Naive thymus-derived CD4-positive, alpha-beta T cell (primary cell): Measurements from ENCODE around the gene NCBP3. TPM values are rescaled to one million over a fixed set of nuclear protein-coding genes. Genes with fewer than 3 reads are reported as not detected.
"Not testable (repeated sequence)": the region's sequence is repeated elsewhere in the genome, so short reads cannot be mapped to it uniquely, and the experiment has no call there.

Experiments used
- ATAC-seq: fragments of 150-1000 bp; cut with Tn5 transposase; 2 replicates; pipeline ENCODE4 v1.10.0; 2021; ENCODE audit warnings: mild to moderate bottlenecking, moderate library complexity
- CTCF ChIA-PET: fragments of 350-600 bp; sonication (Branson Sonifier 250); formaldehyde crosslinking; loops from one replicate; lab custom pipeline; 2021; ENCODE audit warnings: antibody characterized with exemption; lab: Charles Lee
- POLR2A ChIA-PET: fragments of 350-600 bp; sonication (Branson Sonifier 250); formaldehyde crosslinking; loops from one replicate; lab custom pipeline; 2021; ENCODE audit warnings: antibody characterized with exemption, inconsistent platforms; lab: Charles Lee
- DNase-seq, 9 donors: peaks; one replicate each; pipeline versions ENCODE4 v3.0.0 to v3.0.0-alpha.2; 2020 to 2022; ENCODE audit warnings: mixed read lengths in 1 of 9
- H3K27ac ChIP-seq: one replicate; pipeline ENCODE4 v1.7.0; 2013; ENCODE audit warnings: mild to moderate bottlenecking, low read depth, low read length, moderate library complexity
- H3K27me3 ChIP-seq, 2 donors: one replicate each; pipeline ENCODE4 v1.7.0; 2013; ENCODE audit warnings: low read length in 2 of 2, mild to moderate bottlenecking in 2 of 2, moderate library complexity in 2 of 2; ENCODE audit not compliant: control insufficient read depth in 2 of 2, insufficient read depth in 2 of 2
- H3K36me3 ChIP-seq, 3 experiments: 1 replicate in 2 of 3; 2 replicates in 1 of 3; pipeline ENCODE4 v1.7.0; 2013; ENCODE audit warnings: low read length in 3 of 3, mild to moderate bottlenecking in 3 of 3, moderate library complexity in 1 of 3; ENCODE audit not compliant: insufficient read depth in 3 of 3, control insufficient read depth in 2 of 3
- H3K4me1 ChIP-seq, 2 donors: one replicate each; pipeline ENCODE4 v1.7.0; 2013; ENCODE audit warnings: low read length in 2 of 2, mild to moderate bottlenecking in 2 of 2, moderate library complexity in 1 of 2; ENCODE audit not compliant: control insufficient read depth in 2 of 2, insufficient read depth in 2 of 2
- H3K4me3 ChIP-seq: 2 replicates; pipeline ENCODE4 v1.7.0; 2013; ENCODE audit warnings: mild to moderate bottlenecking, low read length
- H3K9me3 ChIP-seq, 3 experiments: 1 replicate in 2 of 3; 2 replicates in 1 of 3; pipeline ENCODE4 v1.7.0; 2013; ENCODE audit warnings: low read length in 3 of 3; ENCODE audit not compliant: control insufficient read depth in 2 of 3
- H3K27ac Mint-ChIP-seq, 9 donors: one replicate each; pipeline ENCODE4 v1.8.0; 2020 to 2022; ENCODE audit warnings: mixed read lengths in 9 of 9, mild to moderate bottlenecking in 8 of 9, moderate library complexity in 5 of 9, inconsistent platforms in 2 of 9
- H3K27me3 Mint-ChIP-seq, 5 donors: one replicate each; pipeline ENCODE4 v1.8.0; 2021 to 2022; ENCODE audit warnings: mixed read lengths in 5 of 5, mild to moderate bottlenecking in 1 of 5
- H3K36me3 Mint-ChIP-seq, 5 donors: one replicate each; pipeline ENCODE4 v1.8.0; 2020 to 2022; ENCODE audit warnings: mixed read lengths in 5 of 5, mild to moderate bottlenecking in 3 of 5, inconsistent platforms in 1 of 5
- H3K4me1 Mint-ChIP-seq, 7 donors: one replicate each; pipeline ENCODE4 v1.8.0; 2020 to 2022; ENCODE audit warnings: mixed read lengths in 7 of 7, mild to moderate bottlenecking in 3 of 7, inconsistent platforms in 1 of 7
- H3K4me3 Mint-ChIP-seq, 10 donors: one replicate each; pipeline ENCODE4 v1.8.0; 2020 to 2022; ENCODE audit warnings: mild to moderate bottlenecking in 10 of 10, mixed read lengths in 10 of 10, moderate library complexity in 6 of 10, inconsistent platforms in 2 of 10
- H3K9me3 Mint-ChIP-seq, 11 donors: one replicate each; pipeline ENCODE4 v1.8.0; 2020 to 2022; ENCODE audit warnings: mixed read lengths in 11 of 11, mild to moderate bottlenecking in 4 of 11, inconsistent platforms in 1 of 11, moderate library complexity in 1 of 11
- intact Hi-C, 2 donors: fragments of 100-400 bp; cut with micrococcal nuclease; formaldehyde crosslinking; loops; one replicate each; pipeline ENCODE4 v1.15.1; 2023
- polyA plus RNA-seq, 2 donors: library from polyadenylated mRNA; unstranded; fragments of 300-500 nt; fragmentation: Illumina TruSeq; gene quantifications; one replicate each; pipeline ENCODE4 v1.2.3, GENCODE V29; 2021
- total RNA-seq, 6 experiments: library from RNA in 5 of 6; stranded (reverse) in 5 of 6; gene quantifications; 1 replicate in 5 of 6; 2 replicates in 1 of 6; pipeline ENCODE4 v1.2.3 and lab custom pipeline; 2021 to 2026

Gene NCBP3
- total and polyA plus RNA-seq, 7 experiments from 2014 or later, result 7.8 to 49.4 (median 41.5) TPM

- H3K27ac Mint-ChIP-seq, H3K4me3 ChIP-seq, POLR2A ChIA-PET, CTCF ChIA-PET, H3K27me3 ChIP-seq, H3K36me3 ChIP-seq, H3K9me3 Mint-ChIP-seq, H3K36me3 Mint-ChIP-seq, ATAC-seq, H3K9me3 ChIP-seq, H3K27me3 Mint-ChIP-seq, DNase-seq, H3K27ac ChIP-seq: not testable (repeated sequence)
- peaks cover 0 to 22% (median 6%) of the 10 kb centered on the region in 7 donors for H3K4me1 Mint-ChIP-seq
- intact Hi-C loops, result loop anchor here in 1 of 2 donors (5.0 kb wide), 1 partner anchor 48 kb away; no protein-coding TSS in a partner anchor
- H3K4me3 Mint-ChIP-seq, result peak overlapping the region in 1 of 10 donors; percentile 27
- peaks cover 5 to 16% of the 10 kb centered on the region in 2 donors for H3K4me1 ChIP-seq
Measured at GRCh38 chr17:3785323-3785722, 60.7 kb downstream of the NCBP3 start.

- H3K4me3 ChIP-seq, result no peak overlapping the region
- CTCF ChIA-PET, result interaction anchor here (1.2 kb wide), 1 partner anchor 45 kb away, joined by 3 read pairs; no protein-coding TSS in a partner anchor
- H3K9me3 ChIP-seq, result no peaks in the 10 kb centered on the region
- peaks cover 0 to under 1% of the 10 kb centered on the region in 2 donors for H3K4me1 ChIP-seq
- Mint-ChIP-seq H3K27me3 (no peaks in the 10 kb centered on the region), H3K4me1 (peaks cover 0 to 9% (median 4%) of the 10 kb centered on the region in 7 donors), H3K36me3 (peaks cover 0 to 1% (median 0%) of the 10 kb centered on the region in 5 donors), H3K4me3 (no peak overlapping the region), H3K27ac (no peak overlapping the region), H3K9me3 (no peaks in the 10 kb centered on the region)
- no peaks in the 10 kb centered on the region for H3K36me3 ChIP-seq
- POLR2A ChIA-PET, result no interaction called here
- no peaks in the 10 kb centered on the region for H3K27me3 ChIP-seq
- DNase-seq (no peak), ATAC-seq (no peak)
- no peak overlapping the region for H3K27ac ChIP-seq
- intact Hi-C loops, result no loop called here
Measured at GRCh38 chr17:3782751-3783150, 63.3 kb downstream of the NCBP3 start.

- Histone ChIP-seq H3K9me3 (no peaks in the 10 kb centered on the region), H3K4me3 (no peak overlapping the region), H3K36me3 (no peaks in the 10 kb centered on the region), H3K27ac (no peak overlapping the region), H3K4me1 (no peaks in the 10 kb centered on the region), H3K27me3 (no peaks in the 10 kb centered on the region)
- intact Hi-C loops, result no loop called here
- Mint-ChIP-seq H3K4me1 (peaks cover 0 to 7% (median 3%) of the 10 kb centered on the region in 7 donors), H3K36me3 (peaks cover 0 to 1% (median 0%) of the 10 kb centered on the region in 5 donors), H3K4me3 (no peak overlapping the region), H3K27ac (no peak overlapping the region), H3K27me3 (no peaks in the 10 kb centered on the region), H3K9me3 (no peaks in the 10 kb centered on the region)
- ATAC-seq (no peak), DNase-seq (no peak)
- CTCF ChIA-PET, result interaction anchor here (0.7 to 2.0 kb wide), 2 partner anchors 38 to 43 kb away, joined by 3 to 6 read pairs; no protein-coding TSS in a partner anchor
- POLR2A ChIA-PET, result no interaction called here
Measured at GRCh38 chr17:3780986-3781385, 65.1 kb downstream of the NCBP3 start.

GRCh38 chr17:3777366-3778120, 68.5 kb downstream of the NCBP3 start:
- Mint-ChIP-seq H3K36me3 (no peaks in the 10 kb centered on the region), H3K27me3 (no peaks in the 10 kb centered on the region), H3K9me3 (no peaks in the 10 kb centered on the region), H3K4me1 (peaks cover 0 to 4% (median 0%) of the 10 kb centered on the region in 7 donors), H3K4me3 (no peak overlapping the region), H3K27ac (no peak overlapping the region)
- DNase-seq, result no peak
- no peaks in the 10 kb centered on the region for H3K36me3 ChIP-seq
- no peak overlapping the region for H3K27ac ChIP-seq
- H3K4me1 ChIP-seq, result no peaks in the 10 kb centered on the region
- no peaks in the 10 kb centered on the region for H3K27me3 ChIP-seq
- intact Hi-C loops, result no loop called here
- ChIA-PET CTCF (no interaction called here), POLR2A (interaction anchor here (0.6 kb wide), 1 partner anchor 11 kb away, joined by 4 read pairs; no protein-coding TSS in a partner anchor)
- no peaks in the 10 kb centered on the region for H3K9me3 ChIP-seq
- H3K4me3 ChIP-seq, result no peak overlapping the region
- no peak for ATAC-seq

- Histone ChIP-seq H3K27ac (no peak overlapping the region), H3K9me3 (no peaks in the 10 kb centered on the region), H3K4me1 (peaks cover 8 to 31% of the 10 kb centered on the region in 2 donors), H3K27me3 (no peaks in the 10 kb centered on the region), H3K36me3 (no peaks in the 10 kb centered on the region), H3K4me3 (no peak overlapping the region)
- no peak for DNase-seq
- Mint-ChIP-seq H3K36me3 (no peaks in the 10 kb centered on the region), H3K9me3 (no peaks in the 10 kb centered on the region), H3K4me3 (no peak overlapping the region), H3K27ac (peak overlapping the region in 1 of 9 donors; percentile 14), H3K4me1 (peaks cover 7 to 33% (median 22%) of the 10 kb centered on the region in 7 donors), H3K27me3 (peaks cover 0 to 5% (median 0%) of the 10 kb centered on the region in 5 donors)
- CTCF ChIA-PET, result interaction anchor here (0.7 kb wide), 1 partner anchor 777 kb away, joined by 4 read pairs; no protein-coding TSS in a partner anchor
- intact Hi-C loops, result loop anchor here in 1 of 2 donors (5.0 kb wide), 1 partner anchor 37 kb away; no protein-coding TSS in a partner anchor
- POLR2A ChIA-PET, result no interaction called here
- no peak for ATAC-seq
Measured at GRCh38 chr17:3773966-3774365, 72.1 kb downstream of the NCBP3 start.

- Histone ChIP-seq H3K9me3 (no peaks in the 10 kb centered on the region), H3K27ac (no peak overlapping the region), H3K4me1 (peaks cover 8 to 36% of the 10 kb centered on the region in 2 donors), H3K36me3 (no peaks in the 10 kb centered on the region), H3K27me3 (no peaks in the 10 kb centered on the region), H3K4me3 (no peak overlapping the region)
- Mint-ChIP-seq H3K36me3 (peaks cover 0 to 2% (median 0%) of the 10 kb centered on the region in 5 donors), H3K9me3 (peaks cover 0 to 1% (median 0%) of the 10 kb centered on the region in 11 donors), H3K27me3 (peaks cover 0 to 5% (median 0%) of the 10 kb centered on the region in 5 donors), H3K27ac (no peak overlapping the region), H3K4me1 (peaks cover 10 to 38% (median 25%) of the 10 kb centered on the region in 7 donors), H3K4me3 (no peak overlapping the region)
- intact Hi-C loops, result loop anchor here in 1 of 2 donors (5.0 kb wide), 1 partner anchor 36 kb away; no protein-coding TSS in a partner anchor
- CTCF ChIA-PET, result no interaction called here
- DNase-seq (no peak), ATAC-seq (no peak)
- POLR2A ChIA-PET, result interaction anchor here (1.0 kb wide), 1 partner anchor 16 kb away, joined by 3 read pairs; no protein-coding TSS in a partner anchor
Measured at GRCh38 chr17:3773511-3773910, 72.5 kb downstream of the NCBP3 start.
